Kidney (tissue), 14 donors: ENCODE results near the gene INTS1. TPM values are rescaled to one million over a fixed set of nuclear protein-coding genes. Genes with fewer than 3 reads are reported as not detected.

Experiments
- DNase-seq, 5 donors: peaks; one replicate each; pipeline ENCODE4 v3.0.0-alpha.2; 2013 to 2020
- FAIRE-seq: peaks from 2 replicates; lab custom pipeline; 2012; peaks lifted over from hg19 to GRCh38; lab: Jason Lieb, UNC
- H3K27ac ChIP-seq, 2 donors: one replicate each; pipeline ENCODE4 v1.7.0; 2013; ENCODE audit warnings: low read depth in 2 of 2, low read length in 2 of 2, inconsistent platforms in 1 of 2
- H3K27me3 ChIP-seq: one replicate; pipeline ENCODE4 v1.7.1; 2013; ENCODE audit warnings: low read length, inconsistent platforms; ENCODE audit not compliant: control insufficient read depth, insufficient read depth
- H3K36me3 ChIP-seq, 3 donors: one replicate each; pipeline versions ENCODE4 v1.7.0 to v1.7.1; 2013; ENCODE audit warnings: low read length in 3 of 3, control low read depth in 1 of 3, inconsistent platforms in 1 of 3; ENCODE audit not compliant: insufficient read depth in 3 of 3, control insufficient read depth in 2 of 3
- H3K4me1 ChIP-seq, 3 donors: one replicate each; pipeline versions ENCODE4 v1.7.0 to v1.7.1; 2013; ENCODE audit warnings: low read length in 3 of 3, inconsistent platforms in 1 of 3, low read depth in 1 of 3; ENCODE audit not compliant: control insufficient read depth in 2 of 3, insufficient read depth in 2 of 3
- H3K4me3 ChIP-seq, 3 donors: one replicate each; pipeline versions ENCODE4 v1.7.0 to v1.8.1; 2013; ENCODE audit warnings: low read length in 3 of 3, control low read depth in 1 of 3, inconsistent platforms in 1 of 3
- H3K9ac ChIP-seq, 3 donors: one replicate each; pipeline versions ENCODE4 v1.7.0 to v1.7.1; 2013; ENCODE audit warnings: low read length in 3 of 3, control low read depth in 1 of 3, inconsistent platforms in 1 of 3
- H3K9me3 ChIP-seq, 3 donors: one replicate each; pipeline versions ENCODE4 v1.7.0 to v1.7.1; 2013; ENCODE audit warnings: low read length in 3 of 3, control low read depth in 1 of 3, inconsistent platforms in 1 of 3; ENCODE audit not compliant: control insufficient read depth in 2 of 3, insufficient read depth in 1 of 3
- CTCF ChIP-seq: IDR thresholded peaks from 3 replicates; pipeline ENCODE4 v1.5.1; 2012; ENCODE audit warnings: mild to moderate bottlenecking, moderate library complexity, borderline replicate concordance; ENCODE audit not compliant: insufficient read depth; ENCODE audit errors: extremely low read depth
- intact Hi-C: fragments of 100-400 bp; cut with DNase I; formaldehyde crosslinking; loops from one replicate; pipeline ENCODE4 v1.11.1; 2022
- polyA plus RNA-seq: library from polyadenylated mRNA; stranded (reverse); fragments of 350-450 nt; fragmentation: Illumina TruSeq; extraction: RNeasy Lipid Tissue Mini Kit (QIAGEN cat#74804); gene quantifications from one replicate; pipeline ENCODE4 v1.2.3, GENCODE V29; 2014; ENCODE audit warnings: low read depth, low replicate concordance; ENCODE audit not compliant: insufficient read depth
- total RNA-seq: library from RNA; stranded (reverse); fragmentation: NEBNext Ultra II Directional; extraction: Animal tissue kit (Norgen Biotek cat#: 25700); gene quantifications from one replicate; pipeline ENCODE4 v1.2.1, GENCODE V29; 2021
- donor health status: control.
- donor health status: control.
- donor health status: control.
- donor health status: control.
- donor health status: control.
- donor health status: DM: yes; HTN: yes; CAD: no.
- donor health status: Normal renal cell carcinoma (clear cell type).

INTS1 gene
- total and polyA plus RNA-seq, 2 donors from 2014 or later: 62.8 to 91.3 TPM

- H3K36me3 ChIP-seq: peaks cover 0 to 23% (median 0%) of the 10 kb centered on the region in 3 donors
- H3K4me1 ChIP-seq: no peaks in the 10 kb centered on the region
- H3K27ac ChIP-seq: no peak overlapping the region
- no peak for TF ChIP-seq CTCF
- H3K9ac ChIP-seq: no peak overlapping the region
- FAIRE-seq: no peak
- H3K9me3 ChIP-seq: no peaks in the 10 kb centered on the region
- intact Hi-C loops: no loop called here
- DNase-seq: no peak
- H3K27me3 ChIP-seq: no peaks in the 10 kb centered on the region
- no peak overlapping the region for H3K4me3 ChIP-seq
These were observed 20.4 kb downstream of the INTS1 start for GRCh38 chr7:1483536-1484505.

GRCh38 chr7:1483079-1483478 is 21.1 kb downstream of the INTS1 start:
- no peak overlapping the region for H3K4me3 ChIP-seq
- no peaks in the 10 kb centered on the region for H3K9me3 ChIP-seq
- no peak overlapping the region for H3K9ac ChIP-seq
- FAIRE-seq (no peak), DNase-seq (no peak)
- TF ChIP-seq CTCF: no peak
- peaks cover 0 to 19% (median 2%) of the 10 kb centered on the region in 3 donors for H3K36me3 ChIP-seq
- no peak overlapping the region for H3K27ac ChIP-seq
- intact Hi-C loops: no loop called here
- no peaks in the 10 kb centered on the region for H3K27me3 ChIP-seq
- no peaks in the 10 kb centered on the region for H3K4me1 ChIP-seq

GRCh38 chr7:1481300-1481699 is 22.9 kb downstream of the INTS1 start:
- Histone ChIP-seq H3K4me1 (no peaks in the 10 kb centered on the region), H3K4me3 (no peak overlapping the region), H3K27ac (no peak overlapping the region), H3K9me3 (no peaks in the 10 kb centered on the region), H3K27me3 (no peaks in the 10 kb centered on the region), H3K9ac (no peak overlapping the region), H3K36me3 (peaks cover 0 to 16% (median 3%) of the 10 kb centered on the region in 3 donors)
- intact Hi-C loops: no loop called here
- DNase-seq (no peak), FAIRE-seq (no peak)
- no peak for TF ChIP-seq CTCF
